Stimulated activated CD4-positive, alpha-beta T cell treated with anti-CD3 and anti-CD28 coated beads, Interleukin-12 subunit alpha, Interleukin-12 subunit beta, amount 100 ng/mL, for 24 hours (primary cell): Measurements from ENCODE around the gene PITPNM1.
"Not testable (repeated sequence)": the region's sequence is repeated elsewhere in the genome, so short reads cannot be mapped to it uniquely, and the experiment has no call there.

Source experiments
- DNase-seq, 2 experiments: peaks; one replicate each; pipeline ENCODE4 v3.0.0-alpha.2; 2020; ENCODE audit warnings: low read depth in 2 of 2

PITPNM1 gene

GRCh38 chr11:67489885-67490726 is 15.1 kb downstream of the PITPNM1 start:
- no peak for DNase-seq

DNA sequence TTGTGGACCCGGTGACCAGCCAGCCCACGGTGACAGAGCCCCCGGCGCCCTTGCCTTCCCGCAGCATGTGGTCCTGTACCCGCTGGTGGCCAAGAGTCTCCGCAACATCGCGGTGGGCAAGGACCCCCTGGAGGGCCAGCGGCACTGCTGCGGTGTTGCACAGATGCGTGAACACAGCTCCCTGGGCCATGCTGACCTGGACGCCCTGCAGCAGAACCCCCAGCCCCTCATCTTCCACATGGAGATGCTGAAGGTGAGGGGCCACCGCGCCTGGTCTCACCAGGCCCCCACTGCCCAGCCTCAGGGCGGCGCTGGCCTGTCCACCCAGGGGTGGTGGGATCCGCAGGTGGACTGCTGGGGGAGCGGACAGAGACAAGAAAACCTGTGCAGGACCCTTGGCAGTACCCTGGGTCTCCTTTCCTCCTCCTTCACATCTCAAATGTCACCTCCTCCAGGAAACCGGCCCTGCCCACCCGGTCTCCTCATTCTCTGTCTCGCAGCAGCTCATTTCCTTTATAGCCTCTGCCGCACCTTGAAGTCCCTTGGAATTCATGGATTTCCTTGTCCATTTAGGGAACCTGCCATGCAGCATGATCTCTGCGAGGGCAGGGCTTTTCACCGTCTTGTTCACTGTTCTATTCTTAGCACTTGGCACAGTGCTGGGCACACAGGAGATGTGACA is 15.8 kb downstream of the PITPNM1 start:
- DNase-seq, result no peak

- no peak for DNase-seq
These were observed 18.5 kb downstream of the PITPNM1 start for GRCh38 chr11:67486481-67487195.

DNA sequence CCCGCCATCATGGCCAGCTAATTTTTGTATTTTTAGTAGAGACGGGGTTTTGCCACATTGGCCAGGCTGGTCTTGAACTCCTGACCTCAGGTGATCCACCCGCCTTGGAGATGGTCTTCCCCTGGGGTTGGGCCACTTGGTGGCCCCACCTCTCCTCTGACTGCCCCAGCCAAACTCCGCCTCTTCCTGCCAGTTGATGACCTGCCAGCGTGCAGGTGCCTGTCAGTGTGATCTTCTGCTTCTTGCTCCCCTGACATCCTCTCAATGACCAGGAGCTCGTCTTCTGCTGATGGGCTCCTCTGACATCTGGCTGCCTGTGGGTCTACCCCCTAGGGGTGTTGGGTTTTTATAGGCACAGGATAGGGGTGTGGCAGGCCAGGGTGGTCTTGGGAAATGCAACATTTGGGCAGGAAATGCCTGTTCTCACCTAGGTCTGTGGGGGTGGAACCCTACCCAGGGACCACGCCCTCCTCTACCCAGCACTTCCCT is 19.2 kb downstream of the PITPNM1 start:
- DNase-seq, result peak in 1 of 2 experiments; percentile 57

DNA sequence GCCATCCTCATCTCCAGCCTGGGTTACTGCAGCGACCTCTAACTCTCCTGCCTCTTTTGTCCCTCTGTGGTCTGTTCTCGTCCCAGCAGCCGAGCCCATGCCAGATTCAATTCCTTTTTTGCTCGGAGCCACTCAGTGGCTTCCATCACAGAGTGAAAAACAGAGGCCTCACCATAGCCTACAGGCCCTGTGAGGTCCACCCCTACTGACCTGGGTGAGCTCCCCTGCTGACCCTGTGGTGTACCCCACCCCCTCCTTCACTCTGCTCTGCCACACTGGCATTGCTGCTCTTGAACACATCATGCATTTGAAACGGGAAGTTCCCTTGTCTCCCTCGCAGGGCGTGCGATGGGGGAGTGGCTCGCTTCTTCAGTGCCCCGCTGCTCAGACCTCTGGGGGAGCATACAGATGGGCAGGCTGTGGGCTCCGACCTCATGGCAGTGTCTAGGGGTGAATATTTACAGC is 20.3 kb downstream of the PITPNM1 start:
- peak in 1 of 2 experiments; percentile 66 for DNase-seq

GRCh38 chr11:67483831-67484665 is 21.1 kb downstream of the PITPNM1 start:
- DNase-seq, result no peak

GRCh38 chr11:67482827-67483798 is 22.1 kb downstream of the PITPNM1 start, which contains the start of gene AIP:
AIP (plus strand) TSS chr11:67483026; CDS start chr11:67483159, 133 bp downstream.
- peak; percentile 91 to 97 for DNase-seq

DNA sequence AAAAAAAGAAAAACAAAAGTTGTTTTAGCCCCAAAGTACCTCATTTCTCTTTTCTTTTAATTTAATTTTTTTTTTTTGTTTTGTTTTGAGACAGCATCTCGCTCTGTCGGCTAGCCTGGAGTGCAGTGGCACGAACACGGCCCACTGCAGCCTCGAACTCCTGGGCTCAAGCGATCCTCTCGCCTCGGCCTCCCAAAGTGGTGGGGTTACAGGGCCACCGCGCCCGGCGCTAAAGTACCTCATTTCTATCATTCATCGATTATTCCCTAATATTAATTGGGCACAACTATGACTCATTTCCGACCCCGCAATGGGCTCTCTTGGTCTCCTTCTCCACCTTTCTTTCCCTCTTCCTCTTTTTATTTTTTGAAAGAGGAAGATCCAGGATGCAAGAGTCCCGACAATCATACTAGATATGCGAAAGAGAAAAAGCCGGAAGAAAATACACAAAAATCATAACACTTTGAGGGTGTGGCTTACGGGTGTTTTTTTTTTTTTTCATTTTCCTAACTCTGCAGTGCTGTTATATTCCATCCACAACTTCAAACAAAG is 22.8 kb downstream of the PITPNM1 start:
- no peak for DNase-seq

DNA sequence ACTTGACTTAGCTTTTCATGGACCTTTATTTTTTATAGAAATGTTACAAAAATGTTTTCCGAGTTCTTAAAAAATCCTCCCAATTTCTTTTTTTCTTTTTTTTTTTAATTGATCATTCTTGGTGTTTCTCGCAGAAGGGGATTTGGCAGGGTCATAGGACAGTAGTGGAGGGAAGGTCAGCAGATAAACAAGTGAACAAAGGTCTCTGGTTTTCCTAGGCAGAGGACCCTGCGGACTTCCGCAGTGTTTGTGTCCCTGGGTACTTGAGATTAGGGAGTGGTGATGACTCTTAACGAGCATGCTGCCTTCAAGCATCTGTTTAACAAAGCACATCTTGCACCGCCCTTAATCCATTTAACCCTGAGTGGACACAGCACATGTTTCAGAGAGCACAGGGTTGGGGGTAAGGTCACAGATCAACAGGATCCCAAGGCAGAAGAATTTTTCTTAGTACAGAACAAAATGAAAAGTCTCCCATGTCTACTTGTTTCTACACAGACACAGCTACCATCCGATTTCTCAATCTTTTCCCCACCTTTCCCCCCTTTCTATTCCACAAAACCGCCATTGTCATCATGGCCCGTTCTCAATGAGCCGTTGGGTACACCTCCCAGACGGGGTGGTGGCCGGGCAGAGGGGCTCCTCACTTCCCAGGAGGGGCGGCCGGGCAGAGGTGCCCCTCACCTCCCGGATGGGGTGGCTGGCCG is 27.7 kb downstream of the PITPNM1 start:
- DNase-seq, result not testable (repeated sequence)

- not testable (repeated sequence) for DNase-seq
These were observed 28.5 kb downstream of the PITPNM1 start for GRCh38 chr11:67476692-67477091.

- no peak for DNase-seq
These were observed 32.3 kb downstream of the PITPNM1 start for GRCh38 chr11:67472882-67473281.

DNA sequence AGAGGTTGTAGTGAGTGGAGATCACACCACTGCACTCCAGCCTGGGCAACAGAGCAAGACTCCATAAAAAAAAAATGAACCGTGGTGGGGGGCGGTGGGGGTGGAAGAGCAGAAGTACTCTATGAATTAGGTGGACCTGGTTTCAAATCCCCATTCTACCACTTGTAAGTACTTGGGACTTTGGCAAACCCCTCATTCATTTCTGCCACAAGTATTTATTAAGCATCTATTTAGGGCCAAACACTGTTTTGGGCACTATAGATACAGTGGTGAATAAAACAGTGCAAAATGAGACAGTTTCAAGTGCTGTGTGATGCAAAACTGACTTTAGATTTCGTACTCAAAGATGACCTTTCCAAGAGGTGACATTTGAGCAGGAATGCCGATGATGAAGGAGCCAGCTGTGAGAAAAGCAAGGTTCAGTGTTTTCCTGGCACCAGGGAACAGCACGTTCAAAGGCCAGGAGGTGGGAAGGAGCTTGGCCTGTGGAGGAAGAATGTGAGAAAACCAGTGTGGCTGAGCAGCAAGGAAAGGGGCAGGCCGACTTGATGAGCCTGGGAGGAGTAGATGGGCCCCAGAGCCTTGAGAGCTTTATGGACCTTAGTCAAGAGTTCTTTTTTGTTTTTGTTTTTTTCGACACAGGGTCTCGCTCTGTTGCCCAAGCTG is 34.7 kb downstream of the PITPNM1 start:
- no peak for DNase-seq

GRCh38 chr11:67469508-67469811 is 35.7 kb downstream of the PITPNM1 start:
- DNase-seq, result no peak

- DNase-seq, result peak; percentile 87 to 89
These were observed 36.2 kb downstream of the PITPNM1 start, which contains the start of gene TMEM134 for GRCh38 chr11:67468759-67469507. TMEM134 (minus strand) TSS chr11:67469251; CDS start chr11:67469192, 59 bp downstream.

GRCh38 chr11:67468456-67468758 is 36.8 kb downstream of the PITPNM1 start:
- no peak for DNase-seq

GRCh38 chr11:67468056-67468455 is 37.1 kb downstream of the PITPNM1 start:
- DNase-seq, result no peak

GRCh38 chr11:67466962-67467771 is 38.0 kb downstream of the PITPNM1 start:
- no peak for DNase-seq
